HG03439 (cell line): ENCODE results near the gene TMEM191C.
A peak's percentile ranks its signal among the peaks of the same experiment; 100 is the strongest.
"Not testable (repeated sequence)": the region's sequence is repeated elsewhere in the genome, so short reads cannot be mapped to it uniquely, and the experiment has no call there.

Experiments
- ATAC-seq: cut with Tn5 transposase; IDR thresholded peaks from one replicate; pipeline ENCODE4 v1.9.1; 2021; ENCODE audit warnings: mild to moderate bottlenecking, moderate library complexity; ENCODE audit not compliant: unreplicated experiment

The TMEM191C gene

DNA sequence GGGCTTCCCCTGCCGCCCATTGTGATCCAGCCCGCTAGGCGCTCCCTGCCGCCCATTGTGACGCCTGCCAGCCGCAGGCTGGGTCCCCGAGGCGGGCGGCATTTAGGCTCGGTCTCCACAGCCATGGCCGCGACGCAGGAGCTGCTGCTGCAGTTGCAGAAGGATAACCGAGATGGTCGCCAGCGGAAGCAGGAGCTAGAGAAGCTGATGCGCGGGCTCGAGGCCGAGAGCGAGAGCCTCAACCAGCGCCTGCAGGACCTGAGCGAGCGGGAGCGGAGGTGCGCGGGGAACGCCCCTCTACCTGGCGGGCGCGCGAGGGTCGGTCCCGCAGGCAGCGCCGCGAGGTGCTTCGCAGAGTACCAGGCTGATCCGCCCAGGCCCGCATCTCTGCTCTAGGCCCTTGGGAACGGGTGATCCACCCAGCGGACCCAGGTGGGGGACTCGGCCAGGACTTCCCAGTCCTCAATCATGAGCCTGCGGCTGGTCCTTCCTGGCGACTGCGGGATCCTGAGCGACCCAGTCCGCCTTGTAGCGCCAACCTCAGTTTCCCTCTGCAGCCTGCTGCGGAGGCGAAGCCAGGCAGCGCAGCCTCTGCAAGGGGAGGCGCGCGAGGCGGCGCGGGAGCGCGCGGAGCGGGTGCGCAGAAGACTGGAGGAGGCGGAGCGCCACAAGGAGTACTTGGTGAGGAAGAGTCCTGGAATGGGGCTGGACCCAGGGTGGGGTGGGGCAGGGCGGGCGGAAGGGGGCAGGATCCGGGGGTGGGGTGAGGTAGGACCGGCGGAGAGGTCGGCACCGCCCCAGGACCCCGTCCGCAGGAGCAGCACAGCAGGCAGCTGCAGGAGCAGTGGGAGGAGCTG lies at the start of gene TMEM191C:
Gene TMEM191C, plus strand, starts transcription at position 51 of the 857 bp plus-strand sequence. Its CDS starts 73 bp downstream, at position 124.
- ATAC-seq: peak; percentile 25

DNA sequence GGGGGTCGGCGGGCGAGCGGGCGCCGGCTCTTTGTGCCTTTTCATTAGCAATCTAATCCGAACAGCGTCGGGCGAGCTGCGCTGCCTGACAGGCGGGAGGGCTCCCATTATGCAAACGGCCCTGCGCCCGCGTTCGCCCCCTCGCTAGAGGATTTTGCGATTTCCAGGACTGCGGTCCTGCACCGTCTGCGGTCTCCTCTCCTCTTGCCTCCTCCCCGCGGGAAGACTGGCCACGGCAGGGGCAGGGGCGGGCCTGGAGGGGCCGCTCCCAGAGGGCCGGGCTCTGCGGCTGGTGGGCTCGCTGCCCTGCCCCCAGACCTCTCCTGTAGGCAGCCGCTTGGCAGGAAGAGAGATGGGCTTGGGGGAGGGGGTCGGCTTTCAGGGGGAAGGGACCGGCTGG lies 49.3 kb upstream of the TMEM191C start:
- peak; percentile 16 for ATAC-seq

- ATAC-seq: not testable (repeated sequence)
Measured at GRCh38 chr22:21418974-21419638, 48.1 kb upstream of the TMEM191C start.

DNA sequence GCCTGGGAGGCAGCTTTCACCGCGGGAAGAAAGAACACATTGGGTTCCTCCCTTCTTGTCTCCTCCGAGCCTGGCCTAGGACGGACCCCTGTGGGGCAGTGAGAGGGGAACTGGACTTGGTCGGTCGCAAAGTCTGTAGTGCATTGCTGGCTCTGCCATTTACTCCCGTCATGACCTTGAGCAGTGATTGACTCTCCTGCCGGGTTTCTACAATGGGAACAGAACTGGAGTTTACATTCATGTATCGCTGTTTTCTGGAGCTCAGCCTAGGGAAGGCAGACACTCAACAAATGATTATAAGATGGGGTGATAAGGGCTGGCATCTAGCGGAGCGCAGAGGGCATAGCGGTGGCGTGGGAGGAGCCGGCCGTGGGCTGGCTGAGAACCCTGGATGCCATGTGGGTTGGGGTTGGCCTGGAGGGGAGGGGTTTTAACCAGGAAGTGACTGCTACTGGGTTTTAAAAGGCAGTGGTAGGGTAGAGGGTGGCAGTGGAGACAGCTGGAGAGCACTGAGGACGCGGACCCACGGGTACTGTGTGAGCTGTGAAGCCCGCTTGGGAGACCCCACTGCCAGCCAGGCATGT lies 46.9 kb upstream of the TMEM191C start:
- ATAC-seq: not testable (repeated sequence)

DNA sequence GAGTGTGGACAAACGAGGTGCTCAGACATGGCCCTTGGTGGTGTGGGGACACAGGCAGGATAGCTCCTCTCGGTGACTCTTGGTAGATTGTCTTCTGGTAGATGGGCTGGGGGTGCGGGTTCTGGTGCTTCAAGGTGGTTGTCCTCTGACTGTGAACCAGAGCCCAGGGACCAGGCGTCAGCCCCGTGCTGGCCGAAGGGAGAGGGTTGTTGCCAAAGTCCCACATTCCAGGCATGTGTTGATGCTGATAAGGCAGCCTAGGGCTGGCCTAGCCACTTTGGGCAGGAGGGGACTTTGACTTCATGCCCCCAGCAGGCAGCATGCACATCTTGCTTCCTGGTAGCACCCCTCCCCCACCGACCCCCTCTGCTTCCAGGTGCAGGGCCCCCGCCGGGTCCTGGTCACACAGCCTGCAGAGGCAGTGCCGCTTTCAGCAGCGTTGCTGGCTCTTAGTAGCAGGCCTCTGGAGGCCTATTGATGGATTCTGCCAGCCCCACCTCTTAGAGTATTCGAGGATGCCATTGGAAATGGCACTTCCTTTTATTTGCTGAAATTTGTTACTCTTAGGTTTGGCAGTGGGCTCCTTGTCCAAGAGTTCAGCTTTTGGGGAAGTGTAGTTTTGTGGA lies 43.0 kb upstream of the TMEM191C start:
- ATAC-seq: not testable (repeated sequence)

- ATAC-seq: not testable (repeated sequence)
Measured at GRCh38 chr22:21434378-21435233, 32.6 kb upstream of the TMEM191C start.

DNA sequence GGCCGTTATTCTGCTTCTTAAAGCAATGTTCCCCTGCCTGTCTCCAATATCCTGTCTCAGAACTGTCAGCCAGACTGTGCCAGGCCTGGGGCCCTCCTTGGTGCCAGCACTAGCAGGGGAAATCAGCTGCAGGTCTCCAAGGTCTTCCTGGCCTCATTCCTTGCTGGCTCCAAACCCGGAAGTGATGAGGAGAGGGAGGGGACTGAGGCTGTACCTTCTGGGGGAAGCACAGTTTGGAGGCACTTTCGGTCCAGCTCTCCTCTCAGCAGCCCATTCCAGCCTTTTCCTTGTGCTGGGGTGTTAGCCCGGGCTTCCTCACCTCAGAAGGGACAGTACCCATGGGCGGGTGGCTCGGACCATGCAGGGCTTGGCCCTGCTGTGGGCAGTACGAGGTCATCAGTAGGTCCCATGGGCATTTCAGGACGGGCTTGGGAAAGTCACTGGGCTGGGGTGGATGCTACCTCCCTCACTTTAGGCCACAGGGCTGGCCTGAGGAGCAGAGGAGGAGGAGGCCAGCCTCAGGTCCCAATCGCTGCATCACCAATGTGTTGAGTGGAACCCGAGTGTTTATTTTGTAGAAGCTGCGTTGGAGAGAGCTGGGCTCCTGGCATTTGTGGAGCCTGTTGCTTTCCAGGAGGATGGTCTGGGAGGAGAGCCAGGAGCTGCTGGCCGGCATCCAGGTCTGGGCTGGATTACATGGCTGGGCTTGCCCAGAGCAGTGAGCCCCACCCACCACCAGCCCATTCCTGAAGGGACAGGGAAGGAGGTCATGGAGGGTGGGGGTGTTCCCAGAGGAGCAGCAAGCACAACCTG lies 31.0 kb upstream of the TMEM191C start:
- not testable (repeated sequence) for ATAC-seq

DNA sequence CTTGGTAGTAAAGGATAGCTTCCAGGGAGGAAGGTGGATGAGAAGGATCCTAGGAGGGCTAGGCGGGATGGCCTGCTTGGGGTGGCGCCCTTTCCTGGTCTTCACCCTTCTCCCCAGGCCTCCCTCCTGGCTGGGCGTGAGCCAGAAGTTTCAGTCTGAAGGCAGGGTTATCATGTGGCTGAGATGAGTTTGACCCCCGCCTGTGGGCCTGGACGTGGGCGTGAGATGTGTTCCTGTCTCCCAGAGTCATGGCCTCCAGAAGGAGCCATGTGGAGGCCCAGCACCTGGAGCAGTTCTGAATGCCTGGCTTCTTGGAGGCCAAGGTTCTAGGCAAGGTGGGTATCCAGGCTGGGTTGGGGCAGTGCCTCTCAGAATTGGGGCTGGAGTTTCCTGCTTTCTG lies 29.2 kb upstream of the TMEM191C start:
- not testable (repeated sequence) for ATAC-seq

- not testable (repeated sequence) for ATAC-seq
Measured at GRCh38 chr22:21440018-21440636, 27.1 kb upstream of the TMEM191C start.

DNA sequence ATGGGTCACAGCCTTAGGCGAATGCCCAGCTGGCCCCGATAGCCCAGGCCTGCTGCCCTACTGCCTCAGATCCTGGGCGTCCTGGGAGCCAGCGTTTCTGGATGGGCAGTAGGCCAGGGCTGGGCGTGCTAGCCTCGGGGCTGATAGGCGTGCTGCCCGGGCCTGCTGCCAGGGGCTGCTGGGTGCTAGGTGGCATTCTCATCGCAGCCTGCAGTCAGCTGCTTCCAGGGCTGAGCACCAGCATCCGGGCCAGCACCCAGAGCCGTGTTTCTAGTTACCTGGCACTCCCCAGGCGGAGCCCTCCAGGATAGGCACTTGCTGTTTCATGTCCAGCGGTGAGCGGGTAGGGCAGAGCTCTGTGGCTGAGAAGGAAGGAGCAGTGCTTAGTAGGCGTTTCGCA lies 26.5 kb upstream of the TMEM191C start:
- not testable (repeated sequence) for ATAC-seq

DNA sequence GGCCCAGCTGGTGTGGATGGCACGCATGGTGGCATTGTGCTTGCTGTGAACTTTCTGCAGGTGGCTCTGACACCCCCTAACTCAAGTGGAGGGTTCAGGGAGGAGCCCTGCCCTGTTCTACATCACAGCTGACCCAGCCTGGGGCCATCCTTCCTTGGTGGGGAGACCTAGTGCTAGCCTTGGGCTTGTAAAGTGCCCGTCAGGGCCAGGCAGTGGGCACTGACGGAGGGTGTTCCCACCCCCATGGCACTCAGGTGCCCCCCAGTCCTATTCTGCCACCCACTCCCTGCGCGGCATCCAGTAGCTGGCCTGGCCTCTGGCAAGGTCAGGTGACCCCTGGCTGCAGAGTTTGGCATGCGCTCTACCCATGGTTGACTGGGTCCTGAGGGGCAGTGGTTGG lies 26.0 kb upstream of the TMEM191C start:
- not testable (repeated sequence) for ATAC-seq

DNA sequence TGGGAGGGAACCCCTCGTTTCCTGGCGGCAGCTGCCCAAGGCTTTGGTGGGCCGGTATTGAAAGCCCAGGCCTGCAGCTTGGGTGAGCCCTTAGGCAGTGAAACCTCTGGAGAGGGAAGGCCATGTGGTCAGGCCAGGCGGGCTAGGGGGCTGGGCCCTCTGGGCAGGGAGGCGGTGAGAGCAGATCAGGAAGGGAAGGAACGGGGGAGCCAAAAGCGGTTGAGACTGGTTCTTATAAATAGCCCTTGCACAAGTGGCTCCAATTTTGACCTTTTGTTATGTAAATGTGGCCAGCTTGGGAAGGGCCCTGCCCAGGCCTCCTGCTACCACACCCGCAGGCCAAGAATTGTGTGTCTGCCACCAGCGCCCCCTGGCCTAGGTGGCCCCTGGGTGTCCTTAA lies 25.1 kb upstream of the TMEM191C start:
- not testable (repeated sequence) for ATAC-seq

DNA sequence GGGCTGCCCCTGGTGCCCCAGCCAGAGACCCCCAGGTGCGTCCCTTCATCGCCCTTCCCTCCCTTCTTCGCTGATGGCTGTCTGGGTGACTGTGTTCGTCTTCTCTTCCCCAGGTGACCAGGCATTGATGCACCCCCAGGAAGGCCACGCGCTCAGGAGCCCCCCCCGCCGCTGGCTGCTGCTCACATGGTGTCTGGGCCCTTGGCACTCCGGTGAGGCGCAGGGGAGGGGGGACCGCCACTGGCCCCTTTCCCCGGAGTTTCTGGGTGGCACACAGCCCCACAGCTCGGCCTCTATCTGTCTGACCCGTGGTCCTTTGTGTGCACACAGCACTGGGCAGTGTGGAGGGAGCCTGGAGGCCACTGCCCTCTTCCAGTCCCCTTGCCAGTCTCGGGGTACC lies 24.5 kb upstream of the TMEM191C start:
- not testable (repeated sequence) for ATAC-seq

- no peak for ATAC-seq
Measured at GRCh38 chr22:21443057-21443734, 24.0 kb upstream of the TMEM191C start.

DNA sequence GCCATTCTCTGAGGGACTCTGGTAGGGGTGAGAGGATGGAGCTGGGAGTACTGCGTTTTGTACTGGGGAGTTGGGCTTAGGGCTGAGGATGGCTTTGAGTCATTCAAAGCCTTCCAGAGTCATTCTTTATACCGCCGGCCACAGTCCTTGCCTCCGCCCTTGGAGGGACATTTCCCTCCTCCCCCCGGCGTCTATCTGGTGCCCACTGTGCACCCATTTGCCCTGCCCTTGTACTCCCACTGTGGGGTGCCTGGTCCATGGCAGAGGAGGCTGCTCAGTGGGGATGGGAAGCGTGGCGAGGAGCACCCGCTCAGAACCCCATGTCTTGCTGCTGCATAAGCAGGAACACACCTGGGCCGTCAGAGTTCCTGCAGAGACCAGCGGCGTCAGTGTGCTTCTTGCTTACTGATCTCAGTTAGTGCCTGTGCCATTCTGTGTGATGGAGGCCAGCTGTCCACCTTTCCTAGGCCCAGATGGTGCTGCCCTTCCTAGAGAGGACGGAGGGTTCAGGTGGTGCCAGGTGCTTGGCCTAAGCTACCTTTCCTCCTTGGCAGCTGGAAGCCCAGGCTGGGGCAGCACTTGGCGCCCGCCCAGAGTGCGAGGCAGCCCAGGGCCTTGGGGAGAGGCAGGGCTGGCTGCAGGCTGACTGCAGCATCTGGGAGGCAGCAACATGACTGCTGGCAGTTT lies 23.3 kb upstream of the TMEM191C start:
- ATAC-seq: no peak

GRCh38 chr22:21444701-21445436 lies 22.3 kb upstream of the TMEM191C start:
- no peak for ATAC-seq

DNA sequence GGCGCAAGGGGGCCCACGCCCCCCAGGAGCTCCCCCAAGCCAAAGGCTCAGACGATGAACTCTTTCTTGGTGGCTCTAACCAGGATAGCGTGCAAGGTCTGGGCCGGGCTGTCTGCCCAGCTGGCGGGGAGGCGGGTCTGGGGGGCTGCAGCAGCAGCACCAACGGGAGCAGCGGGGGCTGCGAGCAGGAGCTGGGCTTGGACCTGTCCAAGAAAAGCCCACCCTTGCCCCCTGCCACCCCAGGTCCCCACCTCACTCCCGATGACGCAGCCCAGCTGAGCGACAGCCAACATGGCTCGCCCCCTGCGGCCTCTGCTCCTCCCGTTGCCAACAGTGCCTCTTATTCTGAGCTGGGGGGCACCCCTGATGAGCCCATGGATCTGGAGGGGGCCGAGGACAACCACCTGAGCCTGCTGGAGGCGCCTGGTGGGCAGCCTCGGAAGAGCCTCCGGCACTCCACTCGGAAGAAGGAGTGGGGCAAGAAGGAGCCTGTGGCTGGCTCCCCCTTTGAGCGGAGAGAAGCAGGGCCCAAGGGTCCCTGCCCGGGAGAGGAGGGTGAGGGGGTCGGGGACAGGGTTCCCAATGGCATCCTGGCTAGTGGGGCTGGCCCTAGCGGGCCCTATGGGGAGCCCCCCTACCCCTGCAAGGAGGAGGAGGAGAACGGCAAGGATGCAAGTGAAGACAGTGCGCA lies 21.6 kb upstream of the TMEM191C start:
- ATAC-seq: no peak
